Peyer's patch (tissue), 4 donors: ENCODE measurements around the gene ARMC12. TPM values are rescaled to one million over a fixed set of nuclear protein-coding genes. Genes with fewer than 3 reads are reported as not detected.
"Not testable (repeated sequence)": the region's sequence is repeated elsewhere in the genome, so short reads cannot be mapped to it uniquely, and the experiment has no call there.

Experiments used
- DNase-seq, 3 donors: peaks; one replicate each; pipeline ENCODE4 v3.0.0-alpha.2; 2017 to 2019
- H3K27ac ChIP-seq, 4 donors: fragments of 200-600 bp; sonication (generic); one replicate each; pipeline ENCODE4 v1.5.1; 2016 to 2019
- H3K27me3 ChIP-seq, 2 donors: fragments of 200-600 bp; sonication (generic); one replicate each; pipeline ENCODE4 v1.5.1; 2019
- H3K36me3 ChIP-seq, 3 donors: fragments of 200-600 bp; sonication (generic); one replicate each; pipeline ENCODE4 v1.5.1; 2016 to 2019
- H3K4me1 ChIP-seq, 4 donors: fragments of 200-600 bp; sonication (generic); one replicate each; pipeline ENCODE4 v1.5.1; 2016 to 2019
- H3K4me3 ChIP-seq, 4 donors: fragments of 200-600 bp; sonication (generic); 1 replicate in 3 of 4; 2 replicates in 1 of 4; pipeline ENCODE4 v1.5.1; 2016 to 2019; ENCODE audit warnings: mild to moderate bottlenecking in 1 of 4
- H3K9me3 ChIP-seq, 4 donors: fragments of 200-600 bp; sonication (generic); one replicate each; pipeline ENCODE4 v1.5.1; 2016 to 2019; ENCODE audit warnings: mild to moderate bottlenecking in 1 of 4
- CTCF ChIP-seq, 6 experiments: fragments of 450-650 bp in 4 of 6; fragments of 200-600 bp in 2 of 6; sonication (generic) in 1 of 6; IDR thresholded peaks; one replicate each; pipeline ENCODE4 v1.5.1; 2017 to 2019; ENCODE audit warnings: antibody characterized with exemption in 6 of 6, mild to moderate bottlenecking in 3 of 6, moderate library complexity in 1 of 6
- POLR2A ChIP-seq, 2 donors: fragments of 450-650 bp; IDR thresholded peaks; one replicate each; pipeline ENCODE4 v1.5.1; 2017; ENCODE audit warnings: antibody characterized with exemption in 2 of 2, mild to moderate bottlenecking in 2 of 2, moderate library complexity in 2 of 2
- total RNA-seq, 4 donors: library from RNA; depleted of rRNA; stranded (reverse); fragments of >200 nt; gene quantifications; one replicate each; pipeline ENCODE4 v1.1.0, GENCODE V29; 2016

Gene ARMC12
- total RNA-seq, 4 donors from 2014 or later = 1.3 to 2.7 TPM; not detected in 2

GRCh38 chr6:35691027-35691824 lies 45.6 kb upstream of the ARMC12 start:
- H3K27ac ChIP-seq = peak overlapping the region; percentile 37 to 64 (median 63)
- H3K36me3 ChIP-seq = no peaks in the 10 kb centered on the region
- no peaks in the 10 kb centered on the region for H3K27me3 ChIP-seq
- H3K4me1 ChIP-seq = peaks cover 0 to 12% (median 3%) of the 10 kb centered on the region in 4 donors
- H3K4me3 ChIP-seq = no peak overlapping the region
- DNase-seq = peak; percentile 27 to 85 (median 59)
- no peaks in the 10 kb centered on the region for H3K9me3 ChIP-seq
- TF ChIP-seq CTCF (IDR thresholded peaks at IDR 0.05) (no peak), POLR2A (IDR thresholded peaks at IDR 0.05) (no peak)

DNA sequence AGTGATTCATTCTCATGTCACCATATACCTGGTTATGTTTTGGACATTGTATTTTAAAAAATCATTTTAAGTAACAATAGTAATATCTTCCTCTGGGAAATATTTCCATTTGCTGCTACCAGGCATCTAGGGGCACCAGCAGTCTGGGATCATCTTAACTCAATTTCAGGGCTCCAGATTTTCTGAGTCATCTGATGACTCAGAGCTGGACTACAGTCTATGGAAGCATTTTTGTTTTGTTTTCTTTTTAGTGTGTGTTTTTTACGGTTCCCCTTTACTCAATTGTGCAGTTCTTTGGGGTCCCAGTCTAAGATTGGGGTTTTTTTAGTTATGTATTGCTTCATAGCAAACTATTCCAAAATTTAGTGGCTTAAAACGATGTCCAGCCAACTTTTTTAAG lies 42.4 kb upstream of the ARMC12 start:
- no peak for TF ChIP-seq CTCF (IDR thresholded peaks at IDR 0.05)
- TF ChIP-seq POLR2A (IDR thresholded peaks at IDR 0.05) = no peak
- Histone ChIP-seq H3K27me3 (no peaks in the 10 kb centered on the region), H3K4me3 (no peak overlapping the region), H3K9me3 (no peaks in the 10 kb centered on the region), H3K4me1 (peaks cover 0 to 12% (median 3%) of the 10 kb centered on the region in 4 donors), H3K36me3 (no peaks in the 10 kb centered on the region), H3K27ac (no peak overlapping the region)
- DNase-seq = no peak

- H3K27ac ChIP-seq, DNase-seq, H3K36me3 ChIP-seq, H3K4me1 ChIP-seq, H3K9me3 ChIP-seq, H3K4me3 ChIP-seq, H3K27me3 ChIP-seq: not testable (repeated sequence)
These were observed 38.4 kb upstream of the ARMC12 start for GRCh38 chr6:35698430-35698829.

- TF ChIP-seq CTCF (IDR thresholded peaks at IDR 0.05) = no peak
- no peak for TF ChIP-seq POLR2A (IDR thresholded peaks at IDR 0.05)
- no peak for DNase-seq
- Histone ChIP-seq H3K27ac (no peak overlapping the region), H3K4me3 (no peak overlapping the region), H3K27me3 (no peaks in the 10 kb centered on the region), H3K36me3 (no peaks in the 10 kb centered on the region), H3K9me3 (no peaks in the 10 kb centered on the region), H3K4me1 (no peaks in the 10 kb centered on the region)
These were observed 38.0 kb upstream of the ARMC12 start for GRCh38 chr6:35698858-35699257.

DNA sequence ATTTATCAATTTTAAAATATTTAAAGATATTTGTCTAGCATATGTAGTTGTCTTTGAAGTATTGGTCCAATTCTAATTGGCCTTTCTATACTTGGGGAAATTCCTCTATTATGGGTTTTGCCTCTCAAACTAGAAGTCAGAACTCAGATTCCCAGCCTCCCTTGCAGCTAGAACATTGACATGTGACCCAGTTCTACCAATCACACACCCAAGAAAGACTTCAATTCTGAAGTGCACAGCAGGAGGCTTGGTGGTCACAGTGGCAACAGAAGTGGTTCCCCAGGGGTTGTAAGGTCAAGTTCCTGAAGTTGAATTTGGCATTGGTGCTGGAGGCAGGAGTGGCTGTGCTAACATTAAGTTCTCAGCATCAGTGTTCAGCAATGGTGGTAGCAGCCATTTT lies 33.3 kb upstream of the ARMC12 start:
- no peak overlapping the region for H3K4me3 ChIP-seq
- no peaks in the 10 kb centered on the region for H3K36me3 ChIP-seq
- TF ChIP-seq CTCF (IDR thresholded peaks at IDR 0.05) (no peak), POLR2A (IDR thresholded peaks at IDR 0.05) (no peak)
- no peak overlapping the region for H3K27ac ChIP-seq
- no peaks in the 10 kb centered on the region for H3K9me3 ChIP-seq
- DNase-seq = peak in 1 of 3 donors; percentile 19
- no peaks in the 10 kb centered on the region for H3K27me3 ChIP-seq
- H3K4me1 ChIP-seq = no peaks in the 10 kb centered on the region

DNA sequence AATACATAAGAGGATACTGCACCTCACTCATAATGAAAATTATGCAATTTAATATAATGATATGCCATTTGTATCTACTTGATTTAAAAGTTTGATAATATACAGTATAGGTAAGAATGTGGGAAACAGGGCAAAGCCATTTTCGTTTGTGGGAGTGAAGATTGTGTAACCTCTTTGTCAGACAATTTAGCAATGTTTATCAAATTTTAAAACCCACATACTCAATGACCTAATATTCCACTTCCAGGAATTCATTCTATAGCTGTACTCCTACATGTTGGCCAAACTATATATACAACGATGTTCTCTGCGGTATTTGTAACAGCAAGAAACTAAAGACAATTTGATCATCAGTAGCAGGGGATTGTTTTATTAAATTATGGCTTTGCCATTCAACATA lies 30.4 kb upstream of the ARMC12 start:
- Histone ChIP-seq H3K4me3 (no peak overlapping the region), H3K27ac (no peak overlapping the region), H3K27me3 (no peaks in the 10 kb centered on the region), H3K36me3 (no peaks in the 10 kb centered on the region), H3K9me3 (no peaks in the 10 kb centered on the region), H3K4me1 (no peaks in the 10 kb centered on the region)
- DNase-seq = no peak
- no peak for TF ChIP-seq CTCF (IDR thresholded peaks at IDR 0.05)
- TF ChIP-seq POLR2A (IDR thresholded peaks at IDR 0.05) = no peak
